ENCODE results near the gene TPR.

GRCh38 chr1:186375929-186376319 is 871 bp upstream of the TPR start:
- TF ChIP-seq RXRA (IDR thresholded peaks at IDR 0.05; ENCODE audit: borderline replicate concordance, low read depth) (no peak), ELF1 (IDR thresholded peaks at IDR 0.05) (no peak), CTCF (IDR thresholded peaks at IDR 0.05) (no peak), REST (IDR thresholded peaks at IDR 0.05; ENCODE audit: low read depth, low read length) (no peak), ZBTB33 (IDR thresholded peaks at IDR 0.05; ENCODE audit: borderline replicate concordance, low read depth) (no peak), USF1 (IDR thresholded peaks at IDR 0.05; ENCODE audit: borderline replicate concordance, low read depth) (no peak), CHD2 (IDR thresholded peaks at IDR 0.05; ENCODE audit: low read length, partially characterized antibody) (no peak), RCOR1 (IDR thresholded peaks at IDR 0.05; ENCODE audit: low read length) (no peak), TEAD4 (IDR thresholded peaks at IDR 0.05; ENCODE audit: borderline replicate concordance, insufficient read depth) (no peak), MAX (IDR thresholded peaks at IDR 0.05; ENCODE audit: low read depth) (no peak), MXI1 (IDR thresholded peaks at IDR 0.05; ENCODE audit: low read depth, low read length) (no peak; the same call in 1 of the 2 replicates), USF2 (IDR thresholded peaks at IDR 0.05; ENCODE audit: borderline replicate concordance, low read depth, low read length) (no peak), SIN3A (IDR thresholded peaks at IDR 0.05; ENCODE audit: borderline replicate concordance, low read depth, low read length) (no peak; the same call in 1 of the 2 replicates), JUND (IDR thresholded peaks at IDR 0.05) (no peak)
